Measurements from ENCODE around the gene OR4M1.
"Not testable (repeated sequence)": the region's sequence is repeated elsewhere in the genome, so short reads cannot be mapped to it uniquely, and the experiment has no call there.

Gene OR4M1

GRCh38 chr14:19773204-19773603 is at the start of gene OR4M1:
Gene OR4M1, plus strand, starts transcription at chr14:19773504. Its CDS starts 6,819 bp downstream, at chr14:19780323.
- not testable (repeated sequence) for ATAC-seq, DNase-seq

- DNase-seq, result no peak
- ATAC-seq, result no peak
Observed at GRCh38 chr14:19729359-19729758, 43.9 kb upstream of the OR4M1 start.

GRCh38 chr14:19729763-19730162 is 43.5 kb upstream of the OR4M1 start:
- no peak for ATAC-seq
- DNase-seq, result no peak

GRCh38 chr14:19733893-19734292 is 39.4 kb upstream of the OR4M1 start:
- DNase-seq, ATAC-seq: not testable (repeated sequence)

GRCh38 chr14:19743256-19743655 is 30.0 kb upstream of the OR4M1 start, which contains the start of gene OR4Q3:
Gene OR4Q3, plus strand, starts transcription at chr14:19743571.
- ATAC-seq, result no peak
- no peak for DNase-seq

GRCh38 chr14:19752316-19752715 is 21.0 kb upstream of the OR4M1 start:
- ATAC-seq, DNase-seq: not testable (repeated sequence)

- DNase-seq, result no peak
- no peak for ATAC-seq
Observed at GRCh38 chr14:19754172-19754571, 19.1 kb upstream of the OR4M1 start.

- DNase-seq, ATAC-seq: not testable (repeated sequence)
Observed at GRCh38 chr14:19771491-19771890, 1.8 kb upstream of the OR4M1 start.

- DNase-seq, result no peak
- ATAC-seq, result no peak
Observed at GRCh38 chr14:19771895-19772430, 1.3 kb upstream of the OR4M1 start.

GRCh38 chr14:19772454-19772853 is 850 bp upstream of the OR4M1 start:
- not testable (repeated sequence) for DNase-seq, ATAC-seq

GRCh38 chr14:19775587-19775986 is 2.3 kb downstream of the OR4M1 start:
- DNase-seq, result no peak
- no peak for ATAC-seq

- not testable (repeated sequence) for DNase-seq, ATAC-seq
Observed at GRCh38 chr14:19785848-19786247, 12.5 kb downstream of the OR4M1 start.

- ATAC-seq, DNase-seq: not testable (repeated sequence)
Observed at GRCh38 chr14:19787318-19787717, 14.0 kb downstream of the OR4M1 start.

- not testable (repeated sequence) for ATAC-seq, DNase-seq
Observed at GRCh38 chr14:19788150-19788549, 14.8 kb downstream of the OR4M1 start.

GRCh38 chr14:19796520-19797108 is 23.3 kb downstream of the OR4M1 start:
- not testable (repeated sequence) for ATAC-seq, DNase-seq

- ATAC-seq, result no peak
- DNase-seq, result no peak
Observed at GRCh38 chr14:19799880-19800279, 26.6 kb downstream of the OR4M1 start.

- ATAC-seq, result peak; percentile 49
Observed at GRCh38 chr14:19800282-19801117, 27.2 kb downstream of the OR4M1 start.

GRCh38 chr14:19801118-19801464 is 27.8 kb downstream of the OR4M1 start:
- DNase-seq (no peak), ATAC-seq (no peak)

More at GRCh38 chr14:19800282-19801117, 27.2 kb downstream of the OR4M1 start:
- no peak for DNase-seq

- ATAC-seq, DNase-seq: not testable (repeated sequence)
Observed at GRCh38 chr14:19803470-19803869, 30.2 kb downstream of the OR4M1 start, which contains the start of gene OR4N2. Gene OR4N2, plus strand, starts transcription at chr14:19803770. Its CDS starts 23,679 bp downstream, at chr14:19827449.

- DNase-seq, ATAC-seq: not testable (repeated sequence)
Observed at GRCh38 chr14:19813171-19813920, 40.0 kb downstream of the OR4M1 start.

- not testable (repeated sequence) for DNase-seq, ATAC-seq
Observed at GRCh38 chr14:19819879-19820278, 46.6 kb downstream of the OR4M1 start.

GRCh38 chr14:19821016-19821415 is 47.7 kb downstream of the OR4M1 start:
- DNase-seq, ATAC-seq: not testable (repeated sequence)

Measured in stimulated activated naive CD8-positive, alpha-beta T cell treated with anti-CD3 and anti-CD28 coated beads, Interleukin-15, Interleukin-2, amounts not matched to agents 100 U/mL and 50 U/mL, for 24 hours (primary cell).